Measurements from ENCODE around the gene CCDC50. TPM values are rescaled to one million over a fixed set of nuclear protein-coding genes. Genes with fewer than 3 reads are reported as not detected.

The CCDC50 gene
- total and polyA plus RNA-seq, 2 of the 8 experiments (the other 6 are each of a cell fraction or from before 2014, with no cell fraction given), result 7.3 to 19.2 TPM

- no peak overlapping the region for H3K14ac ChIP-seq (ENCODE audit: insufficient read length)
- H3K79me2 ChIP-seq (ENCODE audit: control insufficient read depth in 1 of 2, insufficient read depth in 2 of 2, low read length in 2 of 2), result peaks cover 0 to 38% of the 10 kb centered on the region in 2 experiments; a peak in 3 of 4 replicates
- no peaks in the 10 kb centered on the region for H3K79me1 ChIP-seq (ENCODE audit: low read depth, low read length)
- no peak overlapping the region for H3K9ac ChIP-seq (replicated peaks in 1 of 4; ENCODE audit: extremely low read depth in 1 of 4, low read depth in 3 of 4, low read length in 3 of 4)
- H2BK12ac ChIP-seq (ENCODE audit: low read depth, low read length), result no peak overlapping the region
- no peak overlapping the region for H2AK5ac ChIP-seq (ENCODE audit: low read depth, low read length)
- CTCF ChIA-PET (ENCODE audit: partially characterized antibody), result interaction anchor here (1.0 to 1.7 kb wide), 3 partner anchors 17 to 23 kb away, joined by 4 to 5 read pairs (median 4); no protein-coding TSS in a partner anchor
- H4K5ac ChIP-seq (ENCODE audit: insufficient read length, low read depth, low read length), result no peak overlapping the region
- no peaks in the 10 kb centered on the region for H3K4me1 ChIP-seq (replicated peaks in 1 of 4; ENCODE audit: control insufficient read depth in 3 of 4, insufficient read depth in 4 of 4, low read length in 3 of 4)
- no peak overlapping the region for H2BK5ac ChIP-seq (ENCODE audit: low read depth, low read length)
- no peaks in the 10 kb centered on the region for H3K27me3 ChIP-seq (replicated peaks in 1 of 4; ENCODE audit: control insufficient read depth in 3 of 4, extremely low read depth in 1 of 4, insufficient read depth in 3 of 4, low read length in 3 of 4)
- POLR2A ChIA-PET (ENCODE audit: partially characterized antibody), result interaction anchor here (0.6 kb wide), 2 partner anchors 32 to 138 kb away, joined by 3 to 4 read pairs; no protein-coding TSS in a partner anchor
- no peak overlapping the region for H3K27ac ChIP-seq (ENCODE audit: low read depth, low read length)
- H3K4ac ChIP-seq (replicated peaks; ENCODE audit: insufficient read length, low read depth, low read length), result no peak overlapping the region
- H3K56ac ChIP-seq (replicated peaks; ENCODE audit: insufficient read length, low read depth, low read length), result no peak overlapping the region
- H3K23ac ChIP-seq (ENCODE audit: insufficient read length), result no peak overlapping the region
- no peak overlapping the region for H2BK20ac ChIP-seq (ENCODE audit: low read length)
- WGBS, 2 experiments (ENCODE audit: extremely low coverage in 1 of 2, insufficient coverage in 1 of 2, insufficient read length in 1 of 2, insufficient replicate concordance in 2 of 2, low coverage in 1 of 2, low lambda C conversion rate in 2 of 2, missing lambda C conversion rate in 1 of 2), result 95% methylated on average over 2 of the region's 2 CpGs; no CpG with 5 or more reads in 1 of the 2 experiments
- H3K4me3 ChIP-seq (ENCODE audit: extremely low read depth in 1 of 4, insufficient read depth in 2 of 4, low read depth in 3 of 4, low read length in 4 of 4), result no peak overlapping the region
- H2AFZ ChIP-seq (ENCODE audit: low read length), result no peak overlapping the region
- TF ChIP-seq JUN (IDR thresholded peaks at IDR 0.05; ENCODE audit: low read depth, low read length), result no peak
- TF ChIP-seq CTBP2 (IDR thresholded peaks at IDR 0.05; ENCODE audit: borderline replicate concordance, insufficient read depth, insufficient read length, low read length), result no peak
- TF ChIP-seq CBX5 (IDR thresholded peaks at IDR 0.05; ENCODE audit: low read depth, low read length), result no peak
- TF ChIP-seq CHD2 (IDR thresholded peaks at IDR 0.05; ENCODE audit: low read length), result no peak
- no peak for TF ChIP-seq YY1 (IDR thresholded peaks at IDR 0.05; ENCODE audit: low read depth, low read length)
- TF ChIP-seq RFX5 (IDR thresholded peaks at IDR 0.05; ENCODE audit: borderline replicate concordance, low read depth, low read length), result no peak
- TF ChIP-seq RBBP5 (IDR thresholded peaks at IDR 0.05; ENCODE audit: borderline replicate concordance, low read depth, low read length), result no peak
- no peak overlapping the region for H4K91ac ChIP-seq (replicated peaks; ENCODE audit: insufficient read length, low read length)
- no peak for DNase-seq (ENCODE audit: low read depth in 1 of 2, low spot score in 2 of 2)
- no peak overlapping the region for H3K4me2 ChIP-seq (ENCODE audit: insufficient read depth in 1 of 2, low read depth in 2 of 2, low read length in 2 of 2)
- H4K20me1 ChIP-seq (replicated peaks in 1 of 2; ENCODE audit: control insufficient read depth in 1 of 2, insufficient read depth in 2 of 2, low read length in 2 of 2), result peaks cover 0 to 1% of the 10 kb centered on the region in 2 experiments
- no peak overlapping the region for H2BK15ac ChIP-seq (ENCODE audit: low read length)
- no peak overlapping the region for H3K18ac ChIP-seq (ENCODE audit: extremely low read depth, low read length)
- no peaks in the 10 kb centered on the region for H3K9me3 ChIP-seq (ENCODE audit: insufficient read depth in 2 of 2, low read depth in 1 of 2, low read length in 1 of 2)
- H2BK120ac ChIP-seq (replicated peaks; ENCODE audit: low read depth, low read length), result no peak overlapping the region
- H3K36me3 ChIP-seq (ENCODE audit: control insufficient read depth in 2 of 4, insufficient read depth in 4 of 4, low read length in 3 of 4), result no peaks in the 10 kb centered on the region
- no peak overlapping the region for H4K8ac ChIP-seq (ENCODE audit: extremely low read depth, insufficient read depth, low read length)
- no peak for FAIRE-seq
- no peaks in the 10 kb centered on the region for H3K23me2 ChIP-seq (ENCODE audit: low read depth, low read length)
Measured at GRCh38 chr3:191340351-191340750, 11.2 kb downstream of the CCDC50 start.

Measured in H1 (cell line).